ENCODE measurements around the gene DGUOK. TPM values are rescaled to one million over a fixed set of nuclear protein-coding genes. Genes with fewer than 3 reads are reported as not detected.

The DGUOK gene
- total and polyA plus RNA-seq, 7 donors = 31.6 to 132 (median 48.1) TPM

GRCh38 chr2:73989972-73990371 lies 63.3 kb downstream of the DGUOK start:
- Histone ChIP-seq H3K27ac (no peak overlapping the region), H3K4me1 (peaks cover 0 to 32% (median 27%) of the 10 kb centered on the region in 4 donors), H3K9me3 (no peaks in the 10 kb centered on the region), H3K36me3 (no peaks in the 10 kb centered on the region), H3K4me3 (no peak overlapping the region), H3K27me3 (no peaks in the 10 kb centered on the region)
- TF ChIP-seq EP300 (IDR thresholded peaks at IDR 0.05) = no peak
- TF ChIP-seq POLR2A (IDR thresholded peaks at IDR 0.05) = no peak
- TF ChIP-seq POLR2AphosphoS5 (IDR thresholded peaks at IDR 0.05) = no peak
- TF ChIP-seq, protein P1, sequence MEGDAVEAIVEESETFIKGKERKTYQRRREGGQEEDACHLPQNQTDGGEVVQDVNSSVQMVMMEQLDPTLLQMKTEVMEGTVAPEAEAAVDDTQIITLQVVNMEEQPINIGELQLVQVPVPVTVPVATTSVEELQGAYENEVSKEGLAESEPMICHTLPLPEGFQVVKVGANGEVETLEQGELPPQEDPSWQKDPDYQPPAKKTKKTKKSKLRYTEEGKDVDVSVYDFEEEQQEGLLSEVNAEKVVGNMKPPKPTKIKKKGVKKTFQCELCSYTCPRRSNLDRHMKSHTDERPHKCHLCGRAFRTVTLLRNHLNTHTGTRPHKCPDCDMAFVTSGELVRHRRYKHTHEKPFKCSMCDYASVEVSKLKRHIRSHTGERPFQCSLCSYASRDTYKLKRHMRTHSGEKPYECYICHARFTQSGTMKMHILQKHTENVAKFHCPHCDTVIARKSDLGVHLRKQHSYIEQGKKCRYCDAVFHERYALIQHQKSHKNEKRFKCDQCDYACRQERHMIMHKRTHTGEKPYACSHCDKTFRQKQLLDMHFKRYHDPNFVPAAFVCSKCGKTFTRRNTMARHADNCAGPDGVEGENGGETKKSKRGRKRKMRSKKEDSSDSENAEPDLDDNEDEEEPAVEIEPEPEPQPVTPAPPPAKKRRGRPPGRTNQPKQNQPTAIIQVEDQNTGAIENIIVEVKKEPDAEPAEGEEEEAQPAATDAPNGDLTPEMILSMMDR (IDR thresholded peaks at IDR 0.05) = no peak
- intact Hi-C loops (cut with DNase I) = loop anchor here (5.0 to 10.0 kb wide), 2 partner anchors 127 to 165 kb away; partner anchors contain the start of gene STAMBP
- no peak for DNase-seq
- 95 to 98% methylated on average over 2 of the region's 2 CpGs for WGBS, 2 donors

- Histone ChIP-seq H3K27me3 (no peaks in the 10 kb centered on the region), H3K36me3 (no peaks in the 10 kb centered on the region), H3K4me1 (peaks cover 0 to 31% (median 26%) of the 10 kb centered on the region in 4 donors), H3K27ac (no peak overlapping the region), H3K9me3 (no peaks in the 10 kb centered on the region), H3K4me3 (no peak overlapping the region)
- DNase-seq = no peak
- WGBS, 2 donors = 95 to 97% methylated on average over 1 of the region's 1 CpG
- TF ChIP-seq POLR2AphosphoS5 (IDR thresholded peaks at IDR 0.05) (no peak), EP300 (IDR thresholded peaks at IDR 0.05) (no peak), POLR2A (IDR thresholded peaks at IDR 0.05) (no peak)
- TF ChIP-seq, protein P1 (IDR thresholded peaks at IDR 0.05) = no peak
- intact Hi-C loops (cut with DNase I) = no loop called here
These were observed 63.9 kb downstream of the DGUOK start for GRCh38 chr2:73990531-73990930.

- intact Hi-C loops (cut with DNase I) = no loop called here
These were observed 65.4 kb downstream of the DGUOK start for GRCh38 chr2:73992036-73992435.

DNA sequence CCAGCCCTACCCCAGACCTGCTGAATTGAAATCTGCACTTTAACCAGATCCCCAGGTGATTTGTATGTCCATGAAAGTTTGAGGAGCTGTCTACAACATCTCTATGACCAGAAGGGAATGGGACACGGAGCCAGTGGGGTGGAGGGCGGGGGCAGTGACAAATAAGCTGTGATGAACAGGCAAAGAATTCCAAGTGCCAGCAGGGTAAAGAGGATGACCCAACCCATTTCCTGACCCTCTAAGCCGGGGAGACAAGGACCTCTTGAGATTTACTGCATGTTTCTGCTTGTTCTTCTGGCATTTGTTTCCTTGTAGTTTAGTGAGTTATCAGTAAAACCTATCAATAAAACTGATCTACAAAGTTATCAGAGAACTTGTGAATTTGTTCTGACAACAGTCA lies 66.7 kb downstream of the DGUOK start:
- Histone ChIP-seq H3K4me3 (no peak overlapping the region), H3K27me3 (no peaks in the 10 kb centered on the region), H3K9me3 (no peaks in the 10 kb centered on the region), H3K27ac (no peak overlapping the region), H3K36me3 (no peaks in the 10 kb centered on the region), H3K4me1 (peaks cover 0 to 4% (median 3%) of the 10 kb centered on the region in 4 donors)
- no peak for DNase-seq
- no peak for TF ChIP-seq POLR2AphosphoS5 (IDR thresholded peaks at IDR 0.05)
- no peak for TF ChIP-seq EP300 (IDR thresholded peaks at IDR 0.05)
- TF ChIP-seq, protein P1 (IDR thresholded peaks at IDR 0.05) = no peak
- TF ChIP-seq POLR2A (IDR thresholded peaks at IDR 0.05) = no peak
- intact Hi-C loops (cut with DNase I) = no loop called here
- WGBS, 2 donors = 64 to 76% methylated on average over 3 of the region's 3 CpGs

More at GRCh38 chr2:73992036-73992435, 65.4 kb downstream of the DGUOK start:
- H3K36me3 ChIP-seq = no peaks in the 10 kb centered on the region
- WGBS, 2 donors = 97 to 98% methylated on average over 4 of the region's 4 CpGs
- H3K27me3 ChIP-seq = no peaks in the 10 kb centered on the region
- H3K4me3 ChIP-seq = no peak overlapping the region
- H3K4me1 ChIP-seq = peaks cover 0 to 16% (median 16%) of the 10 kb centered on the region in 4 donors
- TF ChIP-seq POLR2AphosphoS5 (IDR thresholded peaks at IDR 0.05) (no peak), POLR2A (IDR thresholded peaks at IDR 0.05) (no peak), EP300 (IDR thresholded peaks at IDR 0.05) (no peak)
- TF ChIP-seq, protein P1 (IDR thresholded peaks at IDR 0.05) = no peak
- no peaks in the 10 kb centered on the region for H3K9me3 ChIP-seq
- H3K27ac ChIP-seq = no peak overlapping the region
- DNase-seq = no peak

DNA sequence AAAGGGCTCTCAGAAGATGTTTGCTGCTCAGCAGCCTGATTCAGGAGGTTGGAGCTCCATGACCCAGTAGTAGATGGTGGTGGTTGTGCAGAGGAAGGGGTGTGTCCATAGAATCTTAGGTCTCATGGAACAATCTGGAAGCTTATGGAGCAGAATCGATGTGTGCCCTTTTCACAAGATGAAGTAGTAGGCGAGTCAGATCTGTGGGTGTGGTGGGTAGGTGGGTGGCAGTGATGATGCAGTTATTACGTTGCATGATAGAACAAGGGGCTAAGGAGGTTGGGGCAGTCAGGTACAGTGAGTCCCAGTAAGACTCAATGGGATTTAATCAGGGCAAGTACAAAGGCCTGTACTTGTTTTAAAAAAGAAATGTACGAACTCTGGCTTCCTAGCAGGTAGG lies 67.1 kb downstream of the DGUOK start:
- Histone ChIP-seq H3K4me3 (no peak overlapping the region), H3K4me1 (no peaks in the 10 kb centered on the region), H3K27ac (no peak overlapping the region), H3K36me3 (no peaks in the 10 kb centered on the region), H3K9me3 (no peaks in the 10 kb centered on the region), H3K27me3 (no peaks in the 10 kb centered on the region)
- WGBS, 2 donors = 72 to 73% methylated on average over 4 of the region's 4 CpGs
- TF ChIP-seq, protein P1 (IDR thresholded peaks at IDR 0.05) = no peak
- no peak for TF ChIP-seq POLR2A (IDR thresholded peaks at IDR 0.05)
- TF ChIP-seq EP300 (IDR thresholded peaks at IDR 0.05) = no peak
- DNase-seq = no peak
- intact Hi-C loops (cut with DNase I) = no loop called here

All from sigmoid colon (tissue), 7 donors.